HCT116 (cell line): ENCODE data around the gene CFAP54. TPM values are rescaled to one million over a fixed set of nuclear protein-coding genes. Genes with fewer than 3 reads are reported as not detected.
"Not testable (repeated sequence)": the region's sequence is repeated elsewhere in the genome, so short reads cannot be mapped to it uniquely, and the experiment has no call there.

Experiments used
- ATAC-seq: fragments of 200-7000 bp; cut with Tn5 transposase; 2 replicates; pipeline ENCODE4 v1.9.1; 2020; ENCODE audit warnings: mild to moderate bottlenecking, moderate library complexity
- BruUV-seq: library from RNA; stranded (reverse); fragments of 400-500 nt; replicated peaks from 2 replicates; lab custom pipeline; 2021; lab: Mats Ljungman, UMichigan
- CTCF ChIA-PET: fragments of 300-600 bp; sonication (Branson Sonifier 250); formaldehyde crosslinking; loops from one replicate; lab custom pipeline; 2021; ENCODE audit warnings: antibody characterized with exemption; lab: Charles Lee
- POLR2A ChIA-PET: fragments of 300-600, 350-600 bp; sonication (Branson Sonifier 250); formaldehyde crosslinking; loops from one replicate; lab custom pipeline; 2021; ENCODE audit warnings: antibody characterized with exemption; lab: Charles Lee
- RAD21 ChIA-PET, 2 experiments: fragments of 300-600 bp; sonication (Branson Sonifier 250); formaldehyde crosslinking; loops; one replicate each; lab custom pipeline; 2023; ENCODE audit warnings: low total read pairs in 2 of 2; ENCODE audit not compliant: uncharacterized antibody in 2 of 2, unreplicated experiment in 2 of 2, low non-redundant PET in 1 of 2; lab: Charles Lee
- DNase-seq: peaks from one replicate; pipeline ENCODE4 v3.0.0-alpha.2; 2010; ENCODE audit warnings: low read depth, low spot score
- H2AFZ ChIP-seq: fragments of 200-600 bp; shearing (Covaris generic), sonication (generic); 2 replicates; pipeline ENCODE4 v1.6.1; 2017; ENCODE audit warnings: low read depth, mixed run types, mixed read lengths, antibody characterized with exemption, low read length; ENCODE audit not compliant: poor library complexity, severe bottlenecking
- H3K27ac ChIP-seq: 2 replicates; pipeline ENCODE4 v1.5.1; 2012; ENCODE audit warnings: low read depth, low read length
- H3K27me3 ChIP-seq: fragments of 200-600 bp; sonication (generic); 2 replicates; pipeline ENCODE4 v1.6.1; 2016; ENCODE audit warnings: mixed run types, low read length, mixed read lengths; ENCODE audit not compliant: insufficient read depth
- H3K36me3 ChIP-seq, 2 experiments: fragments of 200-500 bp in 1 of 2; fragments of 200-600 bp in 1 of 2; sonication (Bioruptor generic) in 1 of 2; sonication (generic) in 1 of 2; 2 replicates each; pipeline versions ENCODE4 v1.5.1 to v1.6.1; 2014 to 2016; ENCODE audit warnings: low read length in 2 of 2, inconsistent platforms in 1 of 2, mixed read lengths in 1 of 2, mixed run types in 1 of 2; ENCODE audit not compliant: insufficient read depth in 2 of 2, control insufficient read depth in 1 of 2
- H3K4me1 ChIP-seq, 2 experiments: fragments of 200-600 bp in 1 of 2; sonication (generic) in 1 of 2; 2 replicates each; pipeline versions ENCODE4 v1.5.1 to v1.6.1; 2012 to 2017; ENCODE audit warnings: low read length in 2 of 2, inconsistent platforms in 1 of 2, mild to moderate bottlenecking in 1 of 2, mixed read lengths in 1 of 2, mixed run types in 1 of 2, moderate library complexity in 1 of 2; ENCODE audit not compliant: insufficient read depth in 2 of 2, control insufficient read depth in 1 of 2
- H3K4me2 ChIP-seq: fragments of 200-600 bp; sonication (generic); 2 replicates; pipeline ENCODE4 v1.6.1; 2017; ENCODE audit warnings: mixed run types, low read length, mixed read lengths
- H3K4me3 ChIP-seq, 2 experiments: fragments of 200-600 bp in 1 of 2; sonication (generic) in 1 of 2; replicated peaks in 1 of 2; 2 replicates each; pipeline ENCODE4 v1.5.1; 2011 to 2016; ENCODE audit warnings: low read length in 2 of 2, control low read depth in 1 of 2, low read depth in 1 of 2, mild to moderate bottlenecking in 1 of 2, mixed read lengths in 1 of 2, mixed run types in 1 of 2
- H3K79me2 ChIP-seq: fragments of 200-600 bp; sonication (generic); 2 replicates; pipeline ENCODE4 v1.6.1; 2017; ENCODE audit warnings: mild to moderate bottlenecking, mixed run types, low read length, moderate library complexity, mixed read lengths; ENCODE audit not compliant: insufficient read depth
- H3K9ac ChIP-seq: fragments of 200-600 bp; sonication (generic); 2 replicates; pipeline ENCODE4 v1.6.1; 2016; ENCODE audit warnings: low read length, mixed read lengths
- H3K9me2 ChIP-seq: fragments of 200-600 bp; sonication (generic), shearing (Covaris generic); 2 replicates; pipeline ENCODE4 v1.6.1; 2017; ENCODE audit warnings: mixed run types, mild to moderate bottlenecking, moderate library complexity; ENCODE audit not compliant: insufficient read depth
- H3K9me3 ChIP-seq, 2 experiments: fragments of 200-500 bp in 1 of 2; fragments of 200-600 bp in 1 of 2; sonication (Bioruptor generic) in 1 of 2; sonication (generic) in 1 of 2; 2 replicates each; pipeline ENCODE4 v1.6.1; 2014 to 2017; ENCODE audit warnings: low read length in 2 of 2, mixed read lengths in 2 of 2, inconsistent platforms in 1 of 2, low read depth in 1 of 2, mild to moderate bottlenecking in 1 of 2, mixed run types in 1 of 2, moderate library complexity in 1 of 2; ENCODE audit not compliant: control insufficient read depth in 1 of 2, insufficient read depth in 1 of 2
- H4K20me1 ChIP-seq: fragments of 200-600 bp; sonication (generic), shearing (Covaris generic); 2 replicates; pipeline ENCODE4 v1.6.1; 2017; ENCODE audit warnings: mixed run types, mild to moderate bottlenecking, moderate library complexity; ENCODE audit not compliant: insufficient read depth
- ATF3 ChIP-seq: IDR thresholded peaks from 2 replicates; pipeline ENCODE4 v1.6.1; 2012
- CTCF ChIP-seq, 3 experiments: fragments of 200-600 bp in 1 of 3; sonication (generic) in 1 of 3; IDR thresholded peaks in 2 of 3; conservative IDR thresholded peaks in 1 of 3; 2 replicates each; pipeline ENCODE4 v1.5.1; 2012 to 2017; ENCODE audit warnings: low read depth in 2 of 3, low read length in 2 of 3, antibody characterized with exemption in 1 of 3, borderline replicate concordance in 1 of 3, control low read depth in 1 of 3, mild to moderate bottlenecking in 1 of 3, mixed read lengths in 1 of 3, mixed run types in 1 of 3, moderate library complexity in 1 of 3; ENCODE audit not compliant: insufficient read depth in 1 of 3
- ELF1 ChIP-seq: IDR thresholded peaks from 2 replicates; pipeline ENCODE4 v1.6.1; 2012; ENCODE audit warnings: low read depth, borderline replicate concordance
- FOSL1 ChIP-seq: IDR thresholded peaks from 2 replicates; pipeline ENCODE4 v1.6.1; 2012; ENCODE audit warnings: low read depth
- JUND ChIP-seq: IDR thresholded peaks from 2 replicates; pipeline ENCODE4 v1.6.1; 2012
- POLR2AphosphoS5 ChIP-seq: IDR thresholded peaks from 2 replicates; pipeline ENCODE4 v1.6.1; 2011; ENCODE audit warnings: mild to moderate bottlenecking, low read depth, low read length, moderate library complexity
- RAD21 ChIP-seq: IDR thresholded peaks from 2 replicates; pipeline ENCODE4 v1.6.1; 2012; ENCODE audit warnings: low read depth, mild to moderate bottlenecking
- SP1 ChIP-seq: IDR thresholded peaks from 2 replicates; pipeline ENCODE4 v1.6.1; 2012; ENCODE audit warnings: low read depth
- YY1 ChIP-seq: IDR thresholded peaks from 2 replicates; pipeline ENCODE4 v1.6.1; 2011; ENCODE audit warnings: low read length, low read depth, moderate library complexity, mild to moderate bottlenecking; ENCODE audit not compliant: insufficient replicate concordance; ENCODE audit errors: extremely low read depth
- intact Hi-C: fragments of 100-400 bp; cut with micrococcal nuclease; formaldehyde crosslinking; loops from 2 replicates; pipeline ENCODE4 v1.10.0; 2022
- total RNA-seq: library from RNA; stranded (reverse); gene quantifications from one replicate; pipeline ENCODE4 v1.2.1, GENCODE V29; 2021; ENCODE audit not compliant: unreplicated experiment

The CFAP54 gene
- total RNA-seq, 1 experiment from 2014 or later: 0.25 TPM

GRCh38 chr12:96493106-96493505 is 3.7 kb downstream of the CFAP54 start:
- Histone ChIP-seq H3K27ac (no peak overlapping the region), H3K9me3 (no peaks in the 10 kb centered on the region), H3K36me3 (no peaks in the 10 kb centered on the region), H3K27me3 (no peaks in the 10 kb centered on the region), H4K20me1 (no peaks in the 10 kb centered on the region), H3K4me2 (no peak overlapping the region), H3K79me2 (no peaks in the 10 kb centered on the region), H3K9me2 (no peaks in the 10 kb centered on the region), H2AFZ (no peak overlapping the region), H3K9ac (no peak overlapping the region), H3K4me1 (peaks cover 0 to 10% of the 10 kb centered on the region in 2 experiments; a peak in 2 of 4 replicates), H3K4me3 (no peak overlapping the region)
- no peak for TF ChIP-seq FOSL1
- ATAC-seq (no peak), DNase-seq (no peak)
- no TSS peak for BruUV-seq
- POLR2A ChIA-PET: no interaction called here
- intact Hi-C loops: no loop called here
- CTCF ChIA-PET: no interaction called here
- RAD21 ChIA-PET: no interaction called here

DNA sequence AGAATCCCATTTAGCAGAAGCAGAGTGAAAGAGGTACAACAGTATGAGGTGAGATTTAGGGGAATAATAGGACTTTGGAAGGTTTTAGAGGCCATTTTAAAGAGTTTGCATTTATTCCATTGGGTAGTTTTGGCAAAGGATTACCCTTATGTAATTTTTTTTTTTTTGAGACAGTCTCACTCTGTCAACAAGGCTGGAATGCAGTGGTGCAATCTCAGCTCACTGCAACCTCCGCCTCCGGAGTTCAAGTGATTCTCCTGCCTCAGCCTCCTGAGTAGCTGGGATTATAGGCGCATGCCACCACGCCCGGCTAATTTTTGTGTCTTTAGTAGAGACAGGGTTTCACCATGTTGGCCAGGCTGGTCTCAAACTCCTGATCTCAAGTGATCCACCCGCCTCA is 4.8 kb downstream of the CFAP54 start:
- CTCF ChIA-PET, POLR2A ChIA-PET: not testable (repeated sequence)

DNA sequence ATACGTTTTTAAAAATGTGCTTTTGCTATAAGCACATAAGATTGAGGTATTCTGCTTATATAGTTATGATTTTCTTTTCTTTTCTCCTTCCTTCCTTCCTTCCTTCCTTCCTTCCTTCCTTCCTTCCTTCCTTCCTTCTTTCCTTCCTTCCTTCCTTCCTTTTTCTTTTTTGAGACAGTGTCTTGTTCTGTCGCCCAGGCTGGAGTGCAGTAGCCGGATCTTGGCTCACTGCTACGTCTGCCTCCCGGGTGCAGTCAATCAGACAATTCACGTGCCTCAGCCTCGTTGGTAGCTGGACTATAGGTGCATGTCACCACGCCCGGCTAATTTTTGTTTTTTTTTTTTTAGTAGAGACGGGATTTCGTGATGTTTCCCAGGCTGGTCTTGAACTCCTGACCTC is 5.8 kb downstream of the CFAP54 start:
- H3K4me2 ChIP-seq: no peak overlapping the region
- no peak overlapping the region for H2AFZ ChIP-seq
- no peaks in the 10 kb centered on the region for H3K9me3 ChIP-seq
- H3K79me2 ChIP-seq: no peaks in the 10 kb centered on the region
- DNase-seq (no peak), ATAC-seq (no peak)
- ChIA-PET CTCF (no interaction called here), RAD21 (no interaction called here), POLR2A (no interaction called here)
- no peaks in the 10 kb centered on the region for H3K36me3 ChIP-seq
- TF ChIP-seq SP1: no peak
- TF ChIP-seq ELF1: no peak
- TF ChIP-seq POLR2AphosphoS5: no peak
- no peak for TF ChIP-seq CTCF (IDR thresholded peaks at IDR 0.05 in 2 of 3, conservative IDR thresholded peaks at IDR 0.05 in 1 of 3; ENCODE audit: borderline replicate concordance in 1 of 3, insufficient read depth in 1 of 3, low read depth in 2 of 3, low read length in 2 of 3)
- TF ChIP-seq ATF3: no peak
- TF ChIP-seq RAD21: no peak
- TF ChIP-seq JUND: no peak
- no peak for TF ChIP-seq YY1
- no peaks in the 10 kb centered on the region for H3K27me3 ChIP-seq
- no TSS peak for BruUV-seq
- H4K20me1 ChIP-seq: no peaks in the 10 kb centered on the region
- no peak overlapping the region for H3K27ac ChIP-seq
- intact Hi-C loops: no loop called here
- no peak overlapping the region for H3K4me3 ChIP-seq
- no peaks in the 10 kb centered on the region for H3K9me2 ChIP-seq
- H3K4me1 ChIP-seq: peaks cover 0 to under 1% of the 10 kb centered on the region in 2 experiments; a peak in 1 of 4 replicates
- no peak overlapping the region for H3K9ac ChIP-seq

More for the DNA sequence above, 4.8 kb downstream of the CFAP54 start:
- H3K79me2 ChIP-seq, H3K36me3 ChIP-seq, intact Hi-C loops, H3K9ac ChIP-seq, BruUV-seq, RAD21 ChIA-PET, H3K4me1 ChIP-seq, H3K4me3 ChIP-seq, ATAC-seq, DNase-seq, H3K9me3 ChIP-seq, H2AFZ ChIP-seq, H3K27ac ChIP-seq, H3K9me2 ChIP-seq, H3K27me3 ChIP-seq, H3K4me2 ChIP-seq, H4K20me1 ChIP-seq: not testable (repeated sequence)
